DND-41 (cell line): ENCODE measurements around the gene CNN3.

Experiments
- ATAC-seq: fragments of 200-7000 bp; cut with Tn5 transposase; 3 replicates; pipeline ENCODE4 v1.9.1; 2021; ENCODE audit warnings: low read depth; ENCODE audit not compliant: insufficient read depth
- DNase-seq: peaks from one replicate; pipeline ENCODE4 v3.0.0-alpha.2; 2020
- H2AFZ ChIP-seq: 2 replicates; pipeline ENCODE4 v1.6.0; 2012; ENCODE audit warnings: low read depth, low read length
- H3K27ac ChIP-seq: 2 replicates; pipeline ENCODE4 v1.5.1; 2012; ENCODE audit warnings: low read length, inconsistent platforms
- H3K27me3 ChIP-seq: fragments of 200-600 bp; sonication (generic); 2 replicates; pipeline ENCODE4 v1.6.0; 2012; ENCODE audit warnings: low read length, mild to moderate bottlenecking, inconsistent platforms; ENCODE audit not compliant: insufficient read depth, poor library complexity
- H3K36me3 ChIP-seq: 2 replicates; pipeline ENCODE4 v1.5.1; 2012; ENCODE audit warnings: low read length, inconsistent platforms; ENCODE audit not compliant: insufficient read depth
- H3K4me1 ChIP-seq: 2 replicates; pipeline ENCODE4 v1.5.1; 2012; ENCODE audit warnings: mild to moderate bottlenecking, low read length; ENCODE audit not compliant: insufficient read depth
- H3K4me2 ChIP-seq: 2 replicates; pipeline ENCODE4 v1.6.0; 2012; ENCODE audit warnings: mild to moderate bottlenecking, moderate library complexity, low read length, inconsistent platforms; ENCODE audit not compliant: insufficient read depth
- H3K4me3 ChIP-seq, 2 experiments: fragments of 200-600 bp in 1 of 2; shearing (Covaris generic) in 1 of 2; 2 replicates each; pipeline ENCODE4 v1.5.1; 2012 to 2016; ENCODE audit warnings: inconsistent platforms in 2 of 2, low read length in 2 of 2, mild to moderate bottlenecking in 2 of 2, low read depth in 1 of 2, moderate library complexity in 1 of 2
- H3K79me2 ChIP-seq: 2 replicates; pipeline ENCODE4 v1.6.0; 2012; ENCODE audit warnings: low read length, inconsistent platforms; ENCODE audit not compliant: insufficient read depth
- H3K9ac ChIP-seq: 2 replicates; pipeline ENCODE4 v1.6.0; 2012; ENCODE audit warnings: low read depth, mild to moderate bottlenecking, inconsistent platforms, low read length, moderate library complexity
- H3K9me3 ChIP-seq: 2 replicates; pipeline ENCODE4 v1.5.1; 2012; ENCODE audit warnings: low read length, moderate library complexity, mild to moderate bottlenecking, inconsistent platforms; ENCODE audit not compliant: insufficient read depth, severe bottlenecking
- H4K20me1 ChIP-seq: 2 replicates; pipeline ENCODE4 v1.6.0; 2012; ENCODE audit warnings: low read length; ENCODE audit not compliant: insufficient read depth
- EZH2 ChIP-seq: IDR thresholded peaks from 3 replicates; pipeline ENCODE4 v1.6.1; 2012; ENCODE audit warnings: borderline replicate concordance, low read depth, mild to moderate bottlenecking, moderate library complexity, low read length, inconsistent platforms; ENCODE audit not compliant: severe bottlenecking
- TF ChIP-seq, protein P1 (sequence below): IDR thresholded peaks from 2 replicates; pipeline ENCODE4 v1.5.1; 2012; ENCODE audit warnings: borderline replicate concordance, low read length, moderate library complexity, mild to moderate bottlenecking; ENCODE audit not compliant: poor library complexity, severe bottlenecking; ENCODE audit errors: extremely low read depth

The CNN3 gene

GRCh38 chr1:94866164-94866807 is 60.6 kb downstream of the CNN3 start:
- no peak overlapping the region for H3K9ac ChIP-seq
- no peaks in the 10 kb centered on the region for H3K36me3 ChIP-seq
- H2AFZ ChIP-seq, result no peak overlapping the region
- no peak for TF ChIP-seq EZH2
- TF ChIP-seq, protein P1, sequence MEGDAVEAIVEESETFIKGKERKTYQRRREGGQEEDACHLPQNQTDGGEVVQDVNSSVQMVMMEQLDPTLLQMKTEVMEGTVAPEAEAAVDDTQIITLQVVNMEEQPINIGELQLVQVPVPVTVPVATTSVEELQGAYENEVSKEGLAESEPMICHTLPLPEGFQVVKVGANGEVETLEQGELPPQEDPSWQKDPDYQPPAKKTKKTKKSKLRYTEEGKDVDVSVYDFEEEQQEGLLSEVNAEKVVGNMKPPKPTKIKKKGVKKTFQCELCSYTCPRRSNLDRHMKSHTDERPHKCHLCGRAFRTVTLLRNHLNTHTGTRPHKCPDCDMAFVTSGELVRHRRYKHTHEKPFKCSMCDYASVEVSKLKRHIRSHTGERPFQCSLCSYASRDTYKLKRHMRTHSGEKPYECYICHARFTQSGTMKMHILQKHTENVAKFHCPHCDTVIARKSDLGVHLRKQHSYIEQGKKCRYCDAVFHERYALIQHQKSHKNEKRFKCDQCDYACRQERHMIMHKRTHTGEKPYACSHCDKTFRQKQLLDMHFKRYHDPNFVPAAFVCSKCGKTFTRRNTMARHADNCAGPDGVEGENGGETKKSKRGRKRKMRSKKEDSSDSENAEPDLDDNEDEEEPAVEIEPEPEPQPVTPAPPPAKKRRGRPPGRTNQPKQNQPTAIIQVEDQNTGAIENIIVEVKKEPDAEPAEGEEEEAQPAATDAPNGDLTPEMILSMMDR, result no peak
- no peaks in the 10 kb centered on the region for H3K9me3 ChIP-seq
- no peak overlapping the region for H3K4me3 ChIP-seq
- no peaks in the 10 kb centered on the region for H4K20me1 ChIP-seq
- no peak overlapping the region for H3K27ac ChIP-seq
- H3K27me3 ChIP-seq, result peaks cover 4% of the 10 kb centered on the region
- ATAC-seq (no peak), DNase-seq (no peak)
- H3K79me2 ChIP-seq, result no peaks in the 10 kb centered on the region
- no peaks in the 10 kb centered on the region for H3K4me1 ChIP-seq
- no peak overlapping the region for H3K4me2 ChIP-seq

DNA sequence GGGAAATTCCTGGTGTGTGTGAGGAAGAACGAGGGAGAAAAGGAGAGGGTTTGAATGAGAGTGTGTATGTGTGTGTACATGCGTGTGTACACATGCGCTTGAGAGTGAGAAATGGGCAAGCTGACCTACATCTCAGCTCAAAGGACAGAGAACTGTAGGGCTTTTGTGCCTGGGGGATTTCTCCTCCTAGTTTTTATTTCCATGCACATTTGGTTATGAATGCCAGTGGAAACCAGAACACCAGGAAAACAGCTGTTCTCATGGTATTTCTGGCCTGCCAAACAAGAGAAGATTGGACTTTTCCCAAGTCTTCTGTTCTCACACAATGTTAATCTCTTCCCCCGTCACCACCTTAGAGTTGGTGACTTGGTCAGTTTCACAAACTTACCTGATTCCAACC is 61.5 kb downstream of the CNN3 start:
- Histone ChIP-seq H3K27ac (no peak overlapping the region), H3K4me1 (no peaks in the 10 kb centered on the region), H3K9ac (no peak overlapping the region), H3K4me2 (no peak overlapping the region), H4K20me1 (no peaks in the 10 kb centered on the region), H3K79me2 (no peaks in the 10 kb centered on the region), H3K27me3 (peaks cover 8% of the 10 kb centered on the region), H3K4me3 (no peak overlapping the region), H3K9me3 (no peaks in the 10 kb centered on the region), H3K36me3 (no peaks in the 10 kb centered on the region), H2AFZ (no peak overlapping the region)
- DNase-seq (no peak), ATAC-seq (no peak)
- TF ChIP-seq, protein P1, result no peak
- no peak for TF ChIP-seq EZH2

- Histone ChIP-seq H3K36me3 (no peaks in the 10 kb centered on the region), H3K27me3 (peaks cover 11% of the 10 kb centered on the region), H3K4me2 (no peak overlapping the region), H3K79me2 (no peaks in the 10 kb centered on the region), H3K4me1 (no peaks in the 10 kb centered on the region), H4K20me1 (no peaks in the 10 kb centered on the region), H3K27ac (no peak overlapping the region), H3K4me3 (no peak overlapping the region), H3K9ac (no peak overlapping the region), H2AFZ (no peak overlapping the region), H3K9me3 (no peaks in the 10 kb centered on the region)
- no peak for TF ChIP-seq EZH2
- TF ChIP-seq, protein P1, result no peak
- ATAC-seq (no peak), DNase-seq (no peak)
Observed at GRCh38 chr1:94864821-94865220, 62.1 kb downstream of the CNN3 start.
